Endothelial cell (in vitro differentiated cells): ENCODE measurements around the gene SFTPB. TPM values are rescaled to one million over a fixed set of nuclear protein-coding genes. Genes with fewer than 3 reads are reported as not detected.
"Not testable (repeated sequence)": the region's sequence is repeated elsewhere in the genome, so short reads cannot be mapped to it uniquely, and the experiment has no call there.

ENCODE experiments used
- DNase-seq: peaks from one replicate; pipeline ENCODE4 v3.0.0; 2021; ENCODE audit warnings: low spot score
- H3K27ac Mint-ChIP-seq: one replicate; pipeline ENCODE4 v1.8.0; 2021; ENCODE audit warnings: mixed read lengths, inconsistent platforms; ENCODE audit not compliant: unreplicated experiment
- H3K27me3 Mint-ChIP-seq: one replicate; pipeline ENCODE4 v1.8.0; 2021; ENCODE audit warnings: mild to moderate bottlenecking, moderate library complexity, mixed read lengths, inconsistent platforms; ENCODE audit not compliant: unreplicated experiment
- H3K36me3 Mint-ChIP-seq: one replicate; pipeline ENCODE4 v1.8.0; 2021; ENCODE audit warnings: mild to moderate bottlenecking, low read depth, mixed read lengths, inconsistent platforms; ENCODE audit not compliant: unreplicated experiment
- H3K4me1 Mint-ChIP-seq: one replicate; pipeline ENCODE4 v1.8.0; 2021; ENCODE audit warnings: mild to moderate bottlenecking, mixed read lengths, inconsistent platforms; ENCODE audit not compliant: unreplicated experiment
- H3K4me3 Mint-ChIP-seq: one replicate; pipeline ENCODE4 v1.8.0; 2021; ENCODE audit warnings: mild to moderate bottlenecking, mixed read lengths, inconsistent platforms; ENCODE audit not compliant: unreplicated experiment
- H3K9me3 Mint-ChIP-seq: one replicate; pipeline ENCODE4 v1.8.0; 2021; ENCODE audit warnings: mixed read lengths, inconsistent platforms; ENCODE audit not compliant: unreplicated experiment
- total RNA-seq: library from RNA; stranded (reverse); fragmentation: NEBNext Ultra II Directional; extraction: Animal tissue kit (Norgen Biotek cat#: 25700); gene quantifications from one replicate; pipeline ENCODE4 v1.2.1, GENCODE V29; 2021; ENCODE audit not compliant: unreplicated experiment
- TF ChIP-seq, protein P1 (sequence below): fragments of 200-600 bp; sonication (generic); IDR thresholded peaks from one replicate; pipeline ENCODE4 v1.5.0; 2021; ENCODE audit warnings: antibody characterized with exemption; ENCODE audit not compliant: unreplicated experiment

SFTPB gene
- total RNA-seq, 1 donor from 2014 or later = not detected

DNA sequence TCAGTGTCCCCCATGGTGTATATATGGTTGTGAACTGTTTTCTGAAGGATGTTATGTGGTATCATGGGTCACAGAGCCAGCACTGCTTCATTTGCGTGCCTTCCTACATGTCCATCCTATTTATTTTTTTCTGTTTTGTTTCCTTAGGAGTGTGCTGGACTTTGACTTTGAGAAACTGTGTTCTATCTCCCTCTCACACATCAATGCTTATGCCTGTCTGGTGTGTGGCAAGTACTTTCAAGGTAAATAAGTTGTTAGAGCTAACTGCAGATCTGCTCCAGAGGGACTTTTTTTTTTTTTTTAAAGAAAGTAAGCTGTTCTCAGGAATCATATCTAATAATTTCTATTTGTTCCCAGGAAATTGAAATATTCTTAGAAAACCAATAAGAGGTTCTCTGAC lies 46.7 kb downstream of the SFTPB start:
- Mint-ChIP-seq H3K27ac (no peak overlapping the region), H3K4me3 (no peak overlapping the region), H3K4me1 (peaks cover 7% of the 10 kb centered on the region), H3K27me3 (peaks cover 3% of the 10 kb centered on the region), H3K36me3 (peaks cover 38% of the 10 kb centered on the region), H3K9me3 (no peaks in the 10 kb centered on the region)
- TF ChIP-seq, protein P1, sequence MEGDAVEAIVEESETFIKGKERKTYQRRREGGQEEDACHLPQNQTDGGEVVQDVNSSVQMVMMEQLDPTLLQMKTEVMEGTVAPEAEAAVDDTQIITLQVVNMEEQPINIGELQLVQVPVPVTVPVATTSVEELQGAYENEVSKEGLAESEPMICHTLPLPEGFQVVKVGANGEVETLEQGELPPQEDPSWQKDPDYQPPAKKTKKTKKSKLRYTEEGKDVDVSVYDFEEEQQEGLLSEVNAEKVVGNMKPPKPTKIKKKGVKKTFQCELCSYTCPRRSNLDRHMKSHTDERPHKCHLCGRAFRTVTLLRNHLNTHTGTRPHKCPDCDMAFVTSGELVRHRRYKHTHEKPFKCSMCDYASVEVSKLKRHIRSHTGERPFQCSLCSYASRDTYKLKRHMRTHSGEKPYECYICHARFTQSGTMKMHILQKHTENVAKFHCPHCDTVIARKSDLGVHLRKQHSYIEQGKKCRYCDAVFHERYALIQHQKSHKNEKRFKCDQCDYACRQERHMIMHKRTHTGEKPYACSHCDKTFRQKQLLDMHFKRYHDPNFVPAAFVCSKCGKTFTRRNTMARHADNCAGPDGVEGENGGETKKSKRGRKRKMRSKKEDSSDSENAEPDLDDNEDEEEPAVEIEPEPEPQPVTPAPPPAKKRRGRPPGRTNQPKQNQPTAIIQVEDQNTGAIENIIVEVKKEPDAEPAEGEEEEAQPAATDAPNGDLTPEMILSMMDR = no peak
- no peak for DNase-seq

DNA sequence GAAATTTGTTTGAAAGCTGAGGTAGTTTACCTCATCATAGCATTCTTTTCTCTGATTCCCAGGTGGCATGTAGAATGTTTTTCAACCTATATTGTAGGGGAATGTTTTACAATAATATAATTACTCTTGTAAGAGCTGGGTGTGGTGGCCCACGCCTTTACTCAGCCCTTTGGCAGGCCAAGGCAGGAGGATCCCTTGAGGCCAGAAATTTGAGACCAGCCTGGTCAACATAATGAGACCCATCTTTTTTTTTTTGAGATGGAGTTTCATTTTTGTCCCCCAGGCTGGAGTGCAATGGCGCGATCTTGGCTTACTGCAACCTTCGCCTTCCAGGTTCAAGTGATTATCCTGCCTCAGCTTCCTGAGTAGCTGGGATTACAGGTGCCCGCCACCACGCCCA lies 48.4 kb downstream of the SFTPB start:
- Mint-ChIP-seq H3K27ac (no peak overlapping the region), H3K9me3 (no peaks in the 10 kb centered on the region), H3K4me3 (no peak overlapping the region), H3K36me3 (peaks cover 30% of the 10 kb centered on the region), H3K4me1 (peaks cover 7% of the 10 kb centered on the region), H3K27me3 (peaks cover 3% of the 10 kb centered on the region)
- DNase-seq = no peak
- TF ChIP-seq, protein P1 = no peak

DNA sequence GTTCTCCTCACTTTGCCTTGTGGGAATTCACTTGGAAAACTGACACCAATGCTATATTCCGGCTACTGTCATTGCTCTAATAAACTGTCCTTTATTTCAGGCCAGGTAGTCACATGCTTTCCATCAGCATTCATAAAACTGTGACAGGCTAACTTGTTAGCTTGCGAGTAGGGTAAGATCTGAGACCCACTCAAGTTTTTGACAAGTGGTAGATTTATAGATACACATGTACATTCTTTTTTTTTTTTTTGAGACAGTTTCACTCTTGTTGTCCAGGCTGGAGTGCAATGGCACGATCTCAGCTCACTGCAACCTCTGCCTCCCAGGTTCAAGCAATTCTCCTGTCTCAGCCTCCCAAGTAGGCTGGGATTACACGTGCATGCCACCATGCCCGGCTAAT lies 50.3 kb downstream of the SFTPB start:
- Mint-ChIP-seq H3K27me3 (peaks cover 11% of the 10 kb centered on the region), H3K27ac (peak overlapping the region; percentile 36), H3K36me3 (peaks cover 15% of the 10 kb centered on the region), H3K4me3 (peak overlapping the region; percentile 93)
- not testable (repeated sequence) for DNase-seq, H3K9me3 Mint-ChIP-seq, H3K4me1 Mint-ChIP-seq

DNA sequence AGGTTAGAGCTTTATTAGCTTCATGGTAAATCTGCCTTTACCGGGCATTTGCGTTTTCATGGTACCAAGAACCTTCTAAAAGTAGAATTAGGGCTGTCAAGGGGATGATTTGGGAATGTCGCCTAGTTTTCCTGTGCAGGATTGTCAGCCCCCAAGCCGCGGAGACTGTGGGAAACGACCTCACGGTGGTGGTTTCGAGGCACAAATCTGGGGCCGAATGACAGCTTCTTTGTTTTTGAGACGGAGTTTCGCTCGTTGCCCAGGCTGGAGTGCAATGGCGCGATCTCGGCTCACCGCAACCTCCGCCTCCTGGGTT lies 52.6 kb downstream of the SFTPB start:
- TF ChIP-seq, protein P1 = no peak
- Mint-ChIP-seq H3K4me1 (peaks cover 12% of the 10 kb centered on the region), H3K27ac (no peak overlapping the region), H3K9me3 (no peaks in the 10 kb centered on the region), H3K36me3 (peaks cover 9% of the 10 kb centered on the region), H3K27me3 (peaks cover 12% of the 10 kb centered on the region), H3K4me3 (peak overlapping the region; percentile 93)
- no peak for DNase-seq

DNA sequence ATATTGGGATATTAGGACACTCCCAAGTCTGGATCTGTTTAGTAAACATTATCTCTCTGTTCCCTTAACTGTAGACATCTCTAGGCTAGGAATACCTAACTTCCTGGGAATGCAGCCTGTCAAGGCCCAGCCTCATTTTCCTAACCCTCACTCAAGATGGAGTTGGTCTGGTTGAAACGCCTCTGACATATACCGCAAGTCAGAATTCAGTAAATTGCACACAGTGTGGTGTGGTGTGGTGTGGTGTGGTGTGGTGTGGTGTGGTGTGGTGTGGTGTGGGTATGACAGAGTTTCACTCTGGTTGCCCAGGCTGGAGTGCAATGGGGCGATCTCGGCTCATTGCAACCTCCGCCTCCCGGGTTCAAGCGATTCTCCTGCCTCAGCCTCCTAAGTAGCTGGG lies 53.2 kb downstream of the SFTPB start:
- peaks cover 15% of the 10 kb centered on the region for H3K4me1 Mint-ChIP-seq
- peaks cover 12% of the 10 kb centered on the region for H3K27me3 Mint-ChIP-seq
- not testable (repeated sequence) for H3K27ac Mint-ChIP-seq, DNase-seq, H3K9me3 Mint-ChIP-seq
- H3K36me3 Mint-ChIP-seq = peaks cover 12% of the 10 kb centered on the region
- H3K4me3 Mint-ChIP-seq = peak overlapping the region; percentile 47

DNA sequence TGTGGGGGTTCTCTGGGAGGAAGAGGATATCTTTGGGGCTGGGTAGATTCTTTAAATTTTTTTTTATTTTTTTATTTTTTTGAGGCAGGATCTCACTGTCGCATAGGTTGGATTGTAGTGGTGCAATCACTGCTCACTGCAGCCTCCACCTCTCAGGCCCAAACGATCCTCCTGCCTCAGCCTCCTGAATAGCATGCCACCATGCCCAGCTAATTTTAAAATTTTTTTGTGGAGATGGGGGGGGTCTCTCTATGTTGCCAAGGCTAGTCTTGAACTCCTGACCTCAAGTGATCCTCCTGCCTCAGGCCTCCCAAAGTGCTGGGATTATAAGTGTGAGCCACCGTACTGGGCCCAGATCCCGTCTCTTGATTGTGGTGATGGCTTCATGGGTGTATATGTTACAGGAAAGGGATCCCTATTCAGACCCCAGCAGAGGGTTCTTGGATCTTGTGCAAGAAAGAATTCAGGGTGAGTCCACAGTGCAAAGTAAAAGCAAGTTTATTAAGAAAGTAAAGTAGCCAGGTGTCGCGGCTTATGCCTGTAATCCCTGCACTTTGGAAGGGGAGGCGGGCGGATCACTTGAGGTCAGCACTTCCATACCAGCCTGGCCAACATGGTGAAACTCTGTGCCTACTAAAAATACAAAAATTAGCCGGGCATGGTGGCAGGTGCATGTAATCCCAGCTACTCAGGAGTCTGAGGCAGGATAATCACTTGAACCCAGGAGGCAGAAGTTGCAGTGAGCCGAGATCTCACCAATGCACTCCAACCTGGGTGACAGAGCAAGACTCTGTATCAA lies 54.1 kb downstream of the SFTPB start:
- no peak for DNase-seq
- H3K36me3 Mint-ChIP-seq = peaks cover 7% of the 10 kb centered on the region
- peaks cover 13% of the 10 kb centered on the region for H3K4me1 Mint-ChIP-seq
- H3K27me3 Mint-ChIP-seq = peaks cover 14% of the 10 kb centered on the region
- TF ChIP-seq, protein P1 = no peak
- no peaks in the 10 kb centered on the region for H3K9me3 Mint-ChIP-seq
- no peak overlapping the region for H3K27ac Mint-ChIP-seq
- H3K4me3 Mint-ChIP-seq = peak overlapping the region; percentile 65
